BLaER1 treated with 17β-estradiol and CSF1 and Interleukin-3, amounts not matched to agents 10 nM and 100 nM (cell line): Measurements from ENCODE around the gene GRHL1.
A peak's percentile ranks its signal among the peaks of the same experiment; 100 is the strongest.

Experiments used
- H3K27ac ChIP-seq, 11 experiments: shearing (Covaris generic); formaldehyde crosslinking; 2 replicates each; pipeline ENCODE4 v1.8.1; 2022
- H3K27me3 ChIP-seq, 11 experiments: shearing (Covaris generic); formaldehyde crosslinking; 2 replicates each; pipeline ENCODE4 v1.8.1; 2022
- H3K36me3 ChIP-seq, 11 experiments: shearing (Covaris generic); formaldehyde crosslinking; 2 replicates each; pipeline ENCODE4 v1.8.1; 2022
- H3K4me1 ChIP-seq, 10 experiments: shearing (Covaris generic); formaldehyde crosslinking; 2 replicates each; pipeline ENCODE4 v1.8.1; 2022
- H3K4me2 ChIP-seq, 11 experiments: shearing (Covaris generic); formaldehyde crosslinking; 2 replicates each; pipeline ENCODE4 v1.8.1; 2022
- H3K4me3 ChIP-seq, 10 experiments: shearing (Covaris generic); formaldehyde crosslinking; 2 replicates each; pipeline ENCODE4 v1.8.1; 2022
- H3K9ac ChIP-seq, 11 experiments: shearing (Covaris generic); formaldehyde crosslinking; 2 replicates each; pipeline ENCODE4 v1.8.1; 2022
- H3K9me3 ChIP-seq, 11 experiments: shearing (Covaris generic); formaldehyde crosslinking; replicated peaks in 1 of 11; 2 replicates each; pipeline ENCODE4 v1.8.1; 2022
- H4K20me1 ChIP-seq, 11 experiments: shearing (Covaris generic); formaldehyde crosslinking; 2 replicates each; pipeline ENCODE4 v1.8.1; 2022
- Cebpa-rat ChIP-seq, 11 experiments: shearing (Covaris generic); IDR thresholded peaks; 2 replicates each; pipeline ENCODE4 v1.8.1; 2022

Gene GRHL1

GRCh38 chr2:9945596-9945995, 5.9 kb upstream of the GRHL1 start:
- no peak overlapping the region for H3K4me3 ChIP-seq
- H3K27ac ChIP-seq, result no peak overlapping the region
- no peak overlapping the region for H3K9ac ChIP-seq

GRCh38 chr2:9946076-9946475, 5.4 kb upstream of the GRHL1 start:
- Histone ChIP-seq H3K9ac (no peak overlapping the region), H4K20me1 (0 out of 22 replicates have a peak, but pooled peaks cover 0 to 4% (median 0%) of the 10 kb centered on the region in 11 experiments), H3K4me3 (no peak overlapping the region), H3K9me3 (no peaks in the 10 kb centered on the region), H3K36me3 (no peaks in the 10 kb centered on the region), H3K27me3 (peaks cover 11 to 17% (median 13%) of the 10 kb centered on the region in 11 experiments), H3K4me1 (peaks cover 0 to 8% (median 1%) of the 10 kb centered on the region in 10 experiments; a peak in 6 of 20 replicates), H3K4me2 (no peak overlapping the region), H3K27ac (no peak overlapping the region)
- TF ChIP-seq Cebpa-rat (IDR thresholded peaks at IDR 0.05), result no peak

More at GRCh38 chr2:9945596-9945995, 5.9 kb upstream of the GRHL1 start:
- no peaks in the 10 kb centered on the region for H3K9me3 ChIP-seq
- peaks cover 0 to 5% (median under 1%) of the 10 kb centered on the region in 10 experiments; a peak in 6 of 20 replicates for H3K4me1 ChIP-seq
- H4K20me1 ChIP-seq, result 0 out of 22 replicates have a peak, but pooled peaks cover 0 to 4% (median 0%) of the 10 kb centered on the region in 11 experiments
- H3K4me2 ChIP-seq, result no peak overlapping the region
- peaks cover 7 to 12% (median 9%) of the 10 kb centered on the region in 11 experiments for H3K27me3 ChIP-seq
- no peak for TF ChIP-seq Cebpa-rat (IDR thresholded peaks at IDR 0.05)
- no peaks in the 10 kb centered on the region for H3K36me3 ChIP-seq

GRCh38 chr2:9946818-9947217, 4.7 kb upstream of the GRHL1 start:
- peaks cover 13 to 20% (median 15%) of the 10 kb centered on the region in 11 experiments for H3K27me3 ChIP-seq
- no peak overlapping the region for H3K9ac ChIP-seq
- peaks cover 0 to 8% (median 3%) of the 10 kb centered on the region in 10 experiments; a peak in 10 of 20 replicates for H3K4me1 ChIP-seq
- no peak overlapping the region for H3K4me3 ChIP-seq
- H4K20me1 ChIP-seq, result 0 out of 22 replicates have a peak, but pooled peaks cover 0 to 4% (median 0%) of the 10 kb centered on the region in 11 experiments
- no peak for TF ChIP-seq Cebpa-rat (IDR thresholded peaks at IDR 0.05)
- H3K27ac ChIP-seq, result no peak overlapping the region
- no peaks in the 10 kb centered on the region for H3K9me3 ChIP-seq
- H3K4me2 ChIP-seq, result no peak overlapping the region
- no peaks in the 10 kb centered on the region for H3K36me3 ChIP-seq

- peaks cover 0 to 4% (median 0%) of the 10 kb centered on the region in 11 experiments; a peak in 1 of 22 replicates for H4K20me1 ChIP-seq
- no peak overlapping the region for H3K9ac ChIP-seq
- H3K9me3 ChIP-seq, result no peaks in the 10 kb centered on the region
- H3K36me3 ChIP-seq, result no peaks in the 10 kb centered on the region
- peaks cover 5 to 14% (median 10%) of the 10 kb centered on the region in 10 experiments; a peak in 12 of 20 replicates for H3K4me1 ChIP-seq
- no peak overlapping the region for H3K4me3 ChIP-seq
- no peak overlapping the region for H3K4me2 ChIP-seq
- peaks cover 32 to 39% (median 34%) of the 10 kb centered on the region in 11 experiments for H3K27me3 ChIP-seq
- H3K27ac ChIP-seq, result no peak overlapping the region
- TF ChIP-seq Cebpa-rat (IDR thresholded peaks at IDR 0.05), result no peak
Measured at GRCh38 chr2:9948721-9949120, 2.8 kb upstream of the GRHL1 start.

GRCh38 chr2:9949239-9949991, 2.1 kb upstream of the GRHL1 start:
- Histone ChIP-seq H3K9ac (no peak overlapping the region), H3K27me3 (peaks cover 33 to 46% (median 41%) of the 10 kb centered on the region in 11 experiments), H3K36me3 (no peaks in the 10 kb centered on the region), H3K4me1 (peaks cover 5 to 14% (median 10%) of the 10 kb centered on the region in 10 experiments; a peak in 12 of 20 replicates), H4K20me1 (peaks cover 0 to 4% (median 0%) of the 10 kb centered on the region in 11 experiments; a peak in 1 of 22 replicates), H3K9me3 (no peaks in the 10 kb centered on the region), H3K4me2 (no peak overlapping the region), H3K4me3 (no peak overlapping the region), H3K27ac (no peak overlapping the region)
- TF ChIP-seq Cebpa-rat (IDR thresholded peaks at IDR 0.05), result no peak

- H3K4me3 ChIP-seq, result peak overlapping the region in 6 of 10 experiments; percentile 65 to 77 (median 70); a peak in 9 of 20 replicates
- H3K27ac ChIP-seq, result no peak overlapping the region
- H3K36me3 ChIP-seq, result no peaks in the 10 kb centered on the region
- H3K4me1 ChIP-seq, result peaks cover 5 to 14% (median 10%) of the 10 kb centered on the region in 10 experiments; a peak in 12 of 20 replicates
- peaks cover 33 to 52% (median 47%) of the 10 kb centered on the region in 11 experiments for H3K27me3 ChIP-seq
- no peaks in the 10 kb centered on the region for H3K9me3 ChIP-seq
- no peak for TF ChIP-seq Cebpa-rat (IDR thresholded peaks at IDR 0.05)
- peaks cover 0 to 4% (median 0%) of the 10 kb centered on the region in 11 experiments; a peak in 1 of 22 replicates for H4K20me1 ChIP-seq
- H3K4me2 ChIP-seq, result peak overlapping the region in 10 of 11 experiments; percentile 84 to 98 (median 94); a peak in 17 of 22 replicates
- no peak overlapping the region for H3K9ac ChIP-seq
Measured at GRCh38 chr2:9949992-9950520, 1.4 kb upstream of the GRHL1 start.

- Histone ChIP-seq H3K9ac (peak overlapping the region; percentile 32 to 82 (median 73); a peak in 21 of 22 replicates), H3K4me3 (peak overlapping the region; percentile 65 to 82 (median 74)), H3K4me2 (peak overlapping the region; percentile 82 to 98 (median 93)), H3K27me3 (peaks cover 33 to 52% (median 47%) of the 10 kb centered on the region in 11 experiments), H3K27ac (peak overlapping the region in 7 of 11 experiments; percentile 11 to 57 (median 37); a peak in 10 of 22 replicates), H3K9me3 (no peaks in the 10 kb centered on the region), H3K4me1 (peaks cover 5 to 14% (median 10%) of the 10 kb centered on the region in 10 experiments; a peak in 12 of 20 replicates), H3K36me3 (no peaks in the 10 kb centered on the region), H4K20me1 (peaks cover 0 to 4% (median 0%) of the 10 kb centered on the region in 11 experiments; a peak in 1 of 22 replicates)
- TF ChIP-seq Cebpa-rat (IDR thresholded peaks at IDR 0.05), result no peak
Measured at GRCh38 chr2:9950521-9951271, 797 bp upstream of the GRHL1 start.

- Histone ChIP-seq H3K4me1 (peaks cover 5 to 14% (median 10%) of the 10 kb centered on the region in 10 experiments; a peak in 12 of 20 replicates), H3K9ac (peak overlapping the region; percentile 32 to 82 (median 73); a peak in 21 of 22 replicates), H3K4me3 (peak overlapping the region; percentile 65 to 82 (median 74)), H3K4me2 (peak overlapping the region; percentile 82 to 98 (median 93)), H3K27me3 (peaks cover 33 to 52% (median 47%) of the 10 kb centered on the region in 11 experiments), H3K9me3 (no peaks in the 10 kb centered on the region), H3K36me3 (no peaks in the 10 kb centered on the region), H3K27ac (peak overlapping the region in 6 of 11 experiments; percentile 11 to 57 (median 35); a peak in 6 of 22 replicates), H4K20me1 (peaks cover 0 to 4% (median 0%) of the 10 kb centered on the region in 11 experiments; a peak in 1 of 22 replicates)
- TF ChIP-seq Cebpa-rat (IDR thresholded peaks at IDR 0.05), result no peak
Measured at GRCh38 chr2:9951272-9951521, 296 bp upstream of the GRHL1 start.
